Endothelial cell of umbilical vein (primary cell): ENCODE results near the gene GRAMD4. TPM values are rescaled to one million over a fixed set of nuclear protein-coding genes. Genes with fewer than 3 reads are reported as not detected.

ENCODE experiments used
- BruUV-seq: library from RNA; stranded (reverse); fragments of 400-500 nt; replicated peaks from 2 replicates; lab custom pipeline; 2021; lab: Mats Ljungman, UMichigan
- CTCF ChIA-PET: fragments of 300-600, 350-600 bp; sonication (Branson Sonifier 250); formaldehyde crosslinking; loops from one replicate; lab custom pipeline; 2021; ENCODE audit warnings: antibody characterized with exemption, inconsistent platforms; lab: Charles Lee
- POLR2A ChIA-PET: fragments of 300-600, 350-600 bp; sonication (Branson Sonifier 250); formaldehyde crosslinking; loops from one replicate; lab custom pipeline; 2021; ENCODE audit warnings: antibody characterized with exemption, inconsistent platforms; lab: Charles Lee
- DNase-seq: peaks from one replicate; pipeline ENCODE4 v3.0.0-alpha.2; 2011; ENCODE audit warnings: low read depth, low spot score
- FAIRE-seq: peaks from 2 replicates; lab custom pipeline; 2011; peaks lifted over from hg19 to GRCh38; lab: Jason Lieb, UNC
- H2AFZ ChIP-seq: 2 replicates; pipeline ENCODE4 v1.6.0; 2012; ENCODE audit warnings: low read depth, low read length, control low read depth, inconsistent platforms
- H3K27ac ChIP-seq: 2 replicates; pipeline ENCODE4 v1.5.1; 2011; ENCODE audit warnings: low read depth, mild to moderate bottlenecking, control low read depth, low read length, moderate library complexity; ENCODE audit not compliant: insufficient read depth
- H3K27me3 ChIP-seq, 2 experiments: 2 replicates each; pipeline versions ENCODE4 v1.6.0 to v1.6.1; 2011; ENCODE audit warnings: low read length in 2 of 2, mixed read lengths in 1 of 2; ENCODE audit not compliant: control insufficient read depth in 2 of 2, insufficient read depth in 2 of 2
- H3K36me3 ChIP-seq, 2 experiments: 2 replicates in 1 of 2; 3 replicates in 1 of 2; pipeline ENCODE4 v1.5.1; 2011; ENCODE audit warnings: low read length in 2 of 2, mild to moderate bottlenecking in 1 of 2, moderate library complexity in 1 of 2; ENCODE audit not compliant: control insufficient read depth in 2 of 2, insufficient read depth in 2 of 2; ENCODE audit errors: extremely low read depth in 1 of 2
- H3K4me1 ChIP-seq: 3 replicates; pipeline ENCODE4 v1.5.1; 2011; ENCODE audit warnings: mild to moderate bottlenecking, low read length; ENCODE audit not compliant: control insufficient read depth, insufficient read depth; ENCODE audit errors: extremely low read depth
- H3K4me2 ChIP-seq: 2 replicates; pipeline ENCODE4 v1.6.1; 2011; ENCODE audit warnings: low read length, control low read depth, mixed read lengths; ENCODE audit not compliant: insufficient read depth
- H3K4me3 ChIP-seq, 3 experiments: fragments of 200-600 bp in 1 of 3; sonication (generic), shearing (Covaris generic) in 1 of 3; replicated peaks in 1 of 3; 2 replicates each; pipeline ENCODE4 v1.5.1; 2011 to 2016; ENCODE audit warnings: control low read depth in 3 of 3, low read length in 3 of 3, mild to moderate bottlenecking in 2 of 3, inconsistent platforms in 1 of 3, low read depth in 1 of 3, moderate library complexity in 1 of 3; ENCODE audit not compliant: insufficient read depth in 1 of 3
- H3K79me2 ChIP-seq: 2 replicates; pipeline ENCODE4 v1.6.0; 2012; ENCODE audit warnings: low read length, inconsistent platforms; ENCODE audit not compliant: control insufficient read depth, insufficient read depth
- H3K9ac ChIP-seq: replicated peaks from 2 replicates; pipeline ENCODE3; 2011; ENCODE audit warnings: low read length, control low read depth; ENCODE audit not compliant: insufficient read depth; ENCODE audit errors: extremely low read depth
- H3K9me1 ChIP-seq: replicated peaks from 3 replicates; pipeline ENCODE4 v1.6.0; 2011; ENCODE audit warnings: mild to moderate bottlenecking, low read length; ENCODE audit not compliant: control insufficient read depth, insufficient read depth; ENCODE audit errors: extremely low read depth
- H3K9me3 ChIP-seq: replicated peaks from 2 replicates; pipeline ENCODE4 v1.5.1; 2012; ENCODE audit warnings: low read length, inconsistent platforms; ENCODE audit not compliant: control insufficient read depth, insufficient read depth
- H4K20me1 ChIP-seq: replicated peaks from 2 replicates; pipeline ENCODE3; 2011; ENCODE audit warnings: mild to moderate bottlenecking, low read length; ENCODE audit not compliant: control insufficient read depth, insufficient read depth; ENCODE audit errors: extremely low read depth
- CTCF ChIP-seq, 2 donors: IDR thresholded peaks; 1 replicate in 1 of 2; 2 replicates in 1 of 2; pipeline ENCODE4 v1.5.1; 2011; ENCODE audit warnings: low read length in 2 of 2, mild to moderate bottlenecking in 2 of 2, moderate library complexity in 2 of 2, control low read depth in 1 of 2, inconsistent platforms in 1 of 2, low read depth in 1 of 2; ENCODE audit not compliant: insufficient read depth in 1 of 2; ENCODE audit errors: extremely low read depth in 1 of 2
- EZH2 ChIP-seq: IDR thresholded peaks from 2 replicates; pipeline ENCODE4 v1.6.1; 2012; ENCODE audit warnings: borderline replicate concordance, low read depth, mild to moderate bottlenecking, moderate library complexity, low read length, inconsistent platforms; ENCODE audit not compliant: severe bottlenecking
- FOS ChIP-seq: IDR thresholded peaks from 2 replicates; pipeline ENCODE4 v1.6.1; 2011; ENCODE audit warnings: mild to moderate bottlenecking, low read length, moderate library complexity, borderline replicate concordance; ENCODE audit not compliant: insufficient read depth
- GATA2 ChIP-seq: IDR thresholded peaks from 2 replicates; pipeline ENCODE4 v1.7.0; 2011; ENCODE audit warnings: low read depth, mild to moderate bottlenecking, moderate library complexity, mixed read lengths, low read length; ENCODE audit not compliant: insufficient read length, insufficient read depth
- JUN ChIP-seq: IDR thresholded peaks from 2 replicates; pipeline ENCODE4 v1.6.1; 2011; ENCODE audit warnings: borderline replicate concordance, low read depth; ENCODE audit not compliant: insufficient read length, insufficient read depth
- MAX ChIP-seq: IDR thresholded peaks from 2 replicates; pipeline ENCODE4 v1.6.1; 2011; ENCODE audit not compliant: insufficient read depth, insufficient read length
- MYC ChIP-seq: IDR thresholded peaks from one replicate; pipeline ENCODE4 v1.6.1; 2011; ENCODE audit warnings: mild to moderate bottlenecking, low read depth, low read length
- POLR2A ChIP-seq: IDR thresholded peaks from 2 replicates; pipeline ENCODE4 v1.6.1; 2012; ENCODE audit warnings: low read depth, mild to moderate bottlenecking, control low read depth, low read length
- POLR2AphosphoS5 ChIP-seq: IDR thresholded peaks from 2 replicates; pipeline ENCODE4 v1.6.1; 2012; ENCODE audit warnings: low read depth, mild to moderate bottlenecking, control low read depth, low read length, moderate library complexity; ENCODE audit not compliant: insufficient read depth
- dilution Hi-C: fragments of 300-500 bp; cut with MboI; formaldehyde crosslinking; loops from one replicate; pipeline ENCODE4 v1.15.0; 2019; ENCODE audit warnings: low sequenced_read_pairs; ENCODE audit not compliant: extremely low pct_ligation_motif_present
- intact Hi-C: fragments of 100-400 bp; cut with micrococcal nuclease; formaldehyde crosslinking; loops from one replicate; pipeline ENCODE4 v1.10.0; 2022
- polyA plus RNA-seq, 4 experiments: library from polyadenylated mRNA; depleted of rRNA in 3 of 4; stranded (reverse) in 3 of 4; unstranded in 1 of 4; fragments of >200 nt; gene quantifications; 2 replicates each; pipeline versions ENCODE4 v1.2.1 to v1.2.3, GENCODE V29; 2011 to 2012; ENCODE audit warnings: missing spikeins in 1 of 4
- total RNA-seq: library from RNA; stranded (reverse); gene quantifications from 2 replicates; pipeline ENCODE4 v1.2.3, GENCODE V29; 2021

GRAMD4 gene
- total and polyA plus RNA-seq, 2 donors (not counting 3 experiments of a cell fraction or from before 2014, with no cell fraction given) = 5.9 to 14.8 TPM

GRCh38 chr22:46609724-46610201 is 10.4 kb upstream of the GRAMD4 start:
- Histone ChIP-seq H3K4me1 (peaks cover 9% of the 10 kb centered on the region), H3K4me3 (no peak overlapping the region), H3K9me3 (no peaks in the 10 kb centered on the region), H3K9me1 (no peaks in the 10 kb centered on the region), H4K20me1 (no peaks in the 10 kb centered on the region), H3K27ac (no peak overlapping the region), H3K9ac (no peak overlapping the region), H3K27me3 (no peaks in the 10 kb centered on the region), H3K36me3 (no peaks in the 10 kb centered on the region), H3K79me2 (no peaks in the 10 kb centered on the region), H3K4me2 (no peak overlapping the region), H2AFZ (no peak overlapping the region)
- dilution Hi-C loops = no loop called here
- no peak for TF ChIP-seq JUN
- TF ChIP-seq MYC = no peak
- no peak for TF ChIP-seq MAX
- TF ChIP-seq GATA2 = no peak
- no peak for TF ChIP-seq CTCF (IDR thresholded peaks at IDR 0.05; ENCODE audit: extremely low read depth in 1 of 2, insufficient read depth in 1 of 2, low read depth in 1 of 2, low read length in 2 of 2)
- TF ChIP-seq POLR2AphosphoS5 = no peak
- no peak for TF ChIP-seq POLR2A
- no peak for TF ChIP-seq EZH2
- no peak for TF ChIP-seq FOS
- CTCF ChIA-PET = no interaction called here
- no peak for FAIRE-seq
- BruUV-seq = no TSS peak
- DNase-seq = no peak
- POLR2A ChIA-PET = no interaction called here
- intact Hi-C loops = no loop called here
